ENCODE data around the gene SCOC.

Gene SCOC

GRCh38 chr4:140427106-140427918, 53.9 kb downstream of the SCOC start, which contains the start of gene CLGN:
TSS of gene CLGN (minus strand) at chr4:140427648. CDS start at chr4:140413078, 14,570 bp downstream.
- Histone ChIP-seq H3K27me3 (peaks cover 0 to 25% of the 10 kb centered on the region in 2 donors), H3K9me3 (no peaks in the 10 kb centered on the region), H3K36me3 (no peaks in the 10 kb centered on the region), H3K27ac (no peak within 1 kb of the TSS), H3K4me3 (peak within 1 kb of the TSS; percentile 48 to 62), H3K4me1 (peaks cover 0 to 15% (median 13%) of the 10 kb centered on the region in 4 donors)
- TF ChIP-seq, protein P1, sequence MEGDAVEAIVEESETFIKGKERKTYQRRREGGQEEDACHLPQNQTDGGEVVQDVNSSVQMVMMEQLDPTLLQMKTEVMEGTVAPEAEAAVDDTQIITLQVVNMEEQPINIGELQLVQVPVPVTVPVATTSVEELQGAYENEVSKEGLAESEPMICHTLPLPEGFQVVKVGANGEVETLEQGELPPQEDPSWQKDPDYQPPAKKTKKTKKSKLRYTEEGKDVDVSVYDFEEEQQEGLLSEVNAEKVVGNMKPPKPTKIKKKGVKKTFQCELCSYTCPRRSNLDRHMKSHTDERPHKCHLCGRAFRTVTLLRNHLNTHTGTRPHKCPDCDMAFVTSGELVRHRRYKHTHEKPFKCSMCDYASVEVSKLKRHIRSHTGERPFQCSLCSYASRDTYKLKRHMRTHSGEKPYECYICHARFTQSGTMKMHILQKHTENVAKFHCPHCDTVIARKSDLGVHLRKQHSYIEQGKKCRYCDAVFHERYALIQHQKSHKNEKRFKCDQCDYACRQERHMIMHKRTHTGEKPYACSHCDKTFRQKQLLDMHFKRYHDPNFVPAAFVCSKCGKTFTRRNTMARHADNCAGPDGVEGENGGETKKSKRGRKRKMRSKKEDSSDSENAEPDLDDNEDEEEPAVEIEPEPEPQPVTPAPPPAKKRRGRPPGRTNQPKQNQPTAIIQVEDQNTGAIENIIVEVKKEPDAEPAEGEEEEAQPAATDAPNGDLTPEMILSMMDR (IDR thresholded peaks at IDR 0.05), result no peak
- peak; percentile 21 to 68 for DNase-seq
- intact Hi-C loops (cut with DNase I; ENCODE audit: low total_unique reads), result no loop called here

GRCh38 chr4:140427919-140428471, 54.5 kb downstream of the SCOC start:
- no peaks in the 10 kb centered on the region for H3K36me3 ChIP-seq
- peaks cover 0 to 25% of the 10 kb centered on the region in 2 donors for H3K27me3 ChIP-seq
- DNase-seq, result no peak
- no peaks in the 10 kb centered on the region for H3K9me3 ChIP-seq
- H3K4me1 ChIP-seq, result peaks cover 0 to 15% (median 13%) of the 10 kb centered on the region in 4 donors
- H3K4me3 ChIP-seq, result peak overlapping the region; percentile 48 to 62
- H3K27ac ChIP-seq, result no peak overlapping the region
- intact Hi-C loops (cut with DNase I; ENCODE audit: low total_unique reads), result no loop called here
- TF ChIP-seq, protein P1 (IDR thresholded peaks at IDR 0.05), result no peak
